ENCODE measurements around the gene GPR34. TPM values are rescaled to one million over a fixed set of nuclear protein-coding genes. Genes with fewer than 3 reads are reported as not detected.

Gene GPR34
- total and polyA plus RNA-seq, 2 of the 13 experiments (the other 11 are each of a cell fraction or from before 2014, with no cell fraction given): not detected

GRCh38 chrX:41664375-41664901 lies 24.3 kb upstream of the GPR34 start (continued):
- no peak for TF ChIP-seq TRIM22 (IDR thresholded peaks at IDR 0.05)
- TF ChIP-seq ZNF800 (CRISPR knock-in tag; IDR thresholded peaks at IDR 0.05): no peak
- TF ChIP-seq ZNF549 (CRISPR knock-in tag; IDR thresholded peaks at IDR 0.05): no peak
- TF ChIP-seq YY1 (IDR thresholded peaks at IDR 0.05; ENCODE audit: insufficient read depth, insufficient replicate concordance, low read depth, low read length): no peak
- TF ChIP-seq, protein P1, sequence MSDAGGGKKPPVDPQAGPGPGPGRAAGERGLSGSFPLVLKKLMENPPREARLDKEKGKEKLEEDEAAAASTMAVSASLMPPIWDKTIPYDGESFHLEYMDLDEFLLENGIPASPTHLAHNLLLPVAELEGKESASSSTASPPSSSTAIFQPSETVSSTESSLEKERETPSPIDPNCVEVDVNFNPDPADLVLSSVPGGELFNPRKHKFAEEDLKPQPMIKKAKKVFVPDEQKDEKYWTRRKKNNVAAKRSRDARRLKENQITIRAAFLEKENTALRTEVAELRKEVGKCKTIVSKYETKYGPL (CRISPR knock-in tag; IDR thresholded peaks at IDR 0.05): no peak
- TF ChIP-seq CCAR2 (optimal IDR thresholded peaks at IDR 0.05; ENCODE audit: low read depth, low read length): no peak
- TF ChIP-seq ZNF670 (CRISPR knock-in tag; IDR thresholded peaks at IDR 0.05; ENCODE audit: borderline replicate concordance): no peak

DNA sequence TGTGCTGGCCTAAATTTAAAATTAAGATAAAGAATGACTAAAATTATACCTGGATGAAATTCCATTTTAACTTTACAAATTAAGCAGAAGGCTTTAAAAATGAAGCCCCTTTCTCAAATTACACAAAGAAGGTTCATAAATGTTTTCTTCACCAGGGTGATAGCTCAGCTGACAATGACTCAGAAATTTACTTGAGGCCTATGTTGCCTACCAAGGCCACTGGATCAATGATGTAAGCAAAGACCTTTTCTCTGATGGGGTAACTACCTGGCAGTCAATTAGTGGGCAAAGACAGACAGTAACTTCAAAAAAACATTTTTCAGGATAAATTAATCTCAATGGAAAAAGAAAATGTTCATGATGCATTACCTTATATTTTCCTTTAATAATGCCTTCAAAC lies 23.9 kb upstream of the GPR34 start:
- no peak overlapping the region for H2AFZ ChIP-seq (ENCODE audit: low read length)
- H3K27me3 ChIP-seq (ENCODE audit: control insufficient read depth in 1 of 2, insufficient read depth in 2 of 2, low read length in 2 of 2): no peaks in the 10 kb centered on the region
- no TSS peak for BruUV-seq (replicated peaks)
- DNase-seq (ENCODE audit: low spot score): no peak
- no peak overlapping the region for H3K9ac ChIP-seq (ENCODE audit: insufficient read depth, low read depth, low read length)
- no peaks in the 10 kb centered on the region for H3K4me1 ChIP-seq (ENCODE audit: insufficient read depth, low read length)
- H3K36me3 ChIP-seq (replicated peaks in 1 of 2; ENCODE audit: control insufficient read depth in 1 of 2, insufficient read depth in 2 of 2, low read length in 2 of 2): peaks cover 0 to 4% of the 10 kb centered on the region in 2 experiments; a peak in 2 of 5 replicates
- no peak overlapping the region for H3K27ac ChIP-seq (ENCODE audit: extremely low read length, insufficient read depth, low read length)
- intact Hi-C loops (cut with micrococcal nuclease; ENCODE audit: unreplicated experiment): no loop called here
- H4K20me1 ChIP-seq (ENCODE audit: insufficient read depth, low read length): no peaks in the 10 kb centered on the region
- no peak for TF ChIP-seq TRIM22 (IDR thresholded peaks at IDR 0.05)
- no peak for TF ChIP-seq MAX (IDR thresholded peaks at IDR 0.05)
- TF ChIP-seq ZNF724P (CRISPR knock-in tag; IDR thresholded peaks at IDR 0.05; ENCODE audit: borderline replicate concordance): no peak
- TF ChIP-seq ZNF747 (CRISPR knock-in tag; IDR thresholded peaks at IDR 0.05; ENCODE audit: borderline replicate concordance): no peak
- TF ChIP-seq ZNF256 (CRISPR knock-in tag; conservative IDR thresholded peaks at IDR 0.05): no peak
- no peak overlapping the region for H3K4me2 ChIP-seq (ENCODE audit: low read depth, low read length)
- no peaks in the 10 kb centered on the region for H3K79me2 ChIP-seq (ENCODE audit: insufficient read depth, low read length)
- H3K9me3 ChIP-seq (ENCODE audit: low read length): no peaks in the 10 kb centered on the region
- no peak for ATAC-seq
- H3K4me3 ChIP-seq (replicated peaks in 1 of 3; ENCODE audit: insufficient read depth in 1 of 3, low read depth in 2 of 3, low read length in 3 of 3): no peak overlapping the region
- in situ Hi-C loops (cut with HindIII; ENCODE audit: extremely low pct_ligation_motif_present, low pct_unique_long_range_greater_than_20kb): no loop called here
- POLR2A ChIA-PET: no interaction called here
- CTCF ChIA-PET (ENCODE audit: low intra/inter-chr PET ratio, low total read pairs): no interaction called here
- FAIRE-seq: no peak

Data from HepG2 (cell line).